Measurements from ENCODE around the gene AGAP2.
"Not testable (repeated sequence)": the region's sequence is repeated elsewhere in the genome, so short reads cannot be mapped to it uniquely, and the experiment has no call there.

The AGAP2 gene

GRCh38 chr12:57694459-57695019, 44.0 kb downstream of the AGAP2 start:
- no peak for DNase-seq (ENCODE audit: low spot score)

GRCh38 chr12:57693659-57694458, 44.7 kb downstream of the AGAP2 start, which contains the start of gene OS9:
OS9 (plus strand) TSS chr12:57694132; CDS start chr12:57694162, 30 bp downstream.
- DNase-seq (ENCODE audit: low spot score), result peak; percentile 100

GRCh38 chr12:57693317-57693658, 45.3 kb downstream of the AGAP2 start:
- DNase-seq (ENCODE audit: low spot score), result no peak

- no peak for DNase-seq (ENCODE audit: low spot score)
These were observed 46.0 kb downstream of the AGAP2 start for GRCh38 chr12:57692500-57692899.

DNA sequence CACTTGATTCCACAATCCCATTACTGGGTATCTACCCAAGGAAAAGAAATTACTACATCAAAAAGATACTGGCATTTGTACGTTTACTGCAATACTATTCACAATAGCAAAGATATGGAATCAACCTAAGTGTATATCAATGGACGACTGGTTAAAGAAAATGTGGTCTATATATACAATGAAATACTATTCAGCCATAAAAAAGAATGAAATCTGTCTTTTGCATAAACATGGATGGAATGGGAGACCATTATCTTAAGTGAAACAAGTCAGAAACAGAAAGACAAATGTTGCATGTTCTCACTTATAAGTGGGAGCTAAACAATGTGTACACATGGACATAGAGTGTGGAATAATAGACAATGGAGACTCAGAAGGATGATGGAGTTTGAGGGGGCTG, 49.6 kb downstream of the AGAP2 start:
- no peak for DNase-seq (ENCODE audit: low spot score)

GRCh38 chr12:57687862-57688261, 50.7 kb downstream of the AGAP2 start:
- no peak for DNase-seq (ENCODE audit: low spot score)

DNA sequence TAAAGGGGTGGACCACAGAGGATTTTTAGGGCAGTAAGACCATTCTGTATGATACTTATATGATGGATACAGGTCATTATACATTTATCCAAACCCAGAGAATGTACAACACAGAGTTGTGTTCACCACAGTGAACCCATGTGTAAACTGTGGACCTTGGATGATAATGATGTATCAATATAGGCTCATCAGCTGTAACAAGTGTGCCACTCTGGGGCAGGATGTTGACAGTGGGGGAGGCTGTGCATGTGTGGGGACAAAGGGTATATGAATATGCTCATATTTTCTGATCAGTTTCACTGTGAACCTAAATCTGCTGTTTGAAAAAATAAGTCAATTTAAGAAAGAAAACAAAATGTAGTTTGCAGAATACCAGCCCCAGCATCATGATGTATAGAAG, 58.8 kb downstream of the AGAP2 start:
- DNase-seq (ENCODE audit: low spot score), result no peak

GRCh38 chr12:57677947-57678346, 60.6 kb downstream of the AGAP2 start:
- not testable (repeated sequence) for DNase-seq (ENCODE audit: low spot score)

DNA sequence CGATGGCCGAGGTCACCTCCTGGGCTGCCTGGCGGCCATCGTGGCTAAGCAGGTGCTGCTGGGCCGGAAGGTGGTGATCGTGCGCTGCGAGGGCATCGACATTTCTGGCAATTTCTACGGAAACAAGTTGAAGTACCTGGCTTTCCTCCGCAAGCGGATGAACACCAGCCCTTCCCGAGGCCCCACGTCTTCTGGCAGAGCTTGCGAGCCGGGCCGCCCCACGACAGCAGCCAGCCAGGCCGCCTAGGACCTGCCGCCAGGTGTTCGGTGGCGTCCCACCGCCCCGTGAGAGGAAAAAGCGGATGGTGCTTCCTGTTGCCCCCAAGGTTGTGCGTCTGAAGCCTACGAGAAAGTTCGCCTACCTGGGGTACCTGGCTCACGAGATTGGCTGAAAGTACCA, 63.9 kb downstream of the AGAP2 start:
- DNase-seq (ENCODE audit: low spot score), result no peak

Measured in AG08395 (cell line).